ENCODE measurements around the gene CHCHD6.

CHCHD6 gene

DNA sequence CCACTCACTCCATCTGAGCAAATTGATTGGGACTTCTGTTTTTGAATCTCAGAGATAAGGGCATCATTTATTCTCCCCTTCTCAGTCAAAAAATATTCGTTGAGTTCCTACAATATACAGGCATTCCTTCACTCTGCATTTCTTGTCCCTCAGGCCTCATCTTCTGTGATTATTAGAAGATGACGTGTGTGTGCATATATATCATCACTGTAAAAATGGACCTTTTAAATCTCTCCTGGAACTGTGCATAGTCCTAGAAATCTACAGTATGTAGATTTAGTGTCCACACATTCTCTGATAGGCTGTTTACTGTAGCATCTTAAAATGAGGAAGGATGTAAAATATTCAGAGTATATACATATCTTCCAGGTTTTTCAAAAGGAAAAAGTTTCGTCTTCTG lies 235.7 kb downstream of the CHCHD6 start:
- Histone ChIP-seq H3K27ac (ENCODE audit: insufficient read depth, low read length, poor library complexity, severe bottlenecking) (no peak overlapping the region), H3K4me3 (ENCODE audit: insufficient read depth, low read depth, low read length, poor library complexity, severe bottlenecking) (no peak overlapping the region), H3K36me3 (ENCODE audit: control insufficient read depth, insufficient read depth, low read length) (no peaks in the 10 kb centered on the region), H3K4me1 (ENCODE audit: control insufficient read depth, insufficient read depth, low read length, poor library complexity, severe bottlenecking) (no peaks in the 10 kb centered on the region), H3K27me3 (replicated peaks; ENCODE audit: control insufficient read depth, insufficient read depth, low read length, poor library complexity, severe bottlenecking) (no peaks in the 10 kb centered on the region), H3K9me3 (ENCODE audit: control insufficient read depth, low read length) (no peaks in the 10 kb centered on the region)
- no peak for DNase-seq

DNA sequence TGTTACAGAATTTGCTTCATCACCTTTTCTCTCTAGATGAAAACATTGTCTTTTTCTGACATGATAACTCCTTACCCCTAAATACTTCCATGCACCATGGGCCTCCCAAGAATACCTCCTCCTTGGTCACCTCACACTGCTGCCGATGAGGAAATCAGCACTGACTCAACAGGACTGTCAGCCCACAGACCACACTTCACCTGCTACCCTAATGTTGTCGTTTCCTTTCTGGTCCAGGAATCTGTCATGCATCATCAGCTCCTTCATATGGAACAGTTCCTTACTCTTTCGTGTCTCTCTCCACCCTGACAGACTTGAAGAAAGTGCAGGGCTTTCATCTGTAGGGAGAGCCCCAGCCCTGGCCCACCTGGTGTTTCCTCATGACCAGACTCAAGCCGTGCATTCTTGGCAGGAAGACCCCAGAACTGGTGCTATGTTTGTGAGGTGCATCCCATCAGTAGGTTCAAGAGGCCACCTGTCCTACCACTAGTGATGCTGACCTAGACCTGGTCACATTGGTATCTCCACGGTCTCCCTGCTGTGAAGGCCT lies 237.8 kb downstream of the CHCHD6 start:
- Histone ChIP-seq H3K27ac (ENCODE audit: insufficient read depth, low read length, poor library complexity, severe bottlenecking) (no peak overlapping the region), H3K9me3 (ENCODE audit: control insufficient read depth, low read length) (no peaks in the 10 kb centered on the region), H3K4me3 (ENCODE audit: insufficient read depth, low read depth, low read length, poor library complexity, severe bottlenecking) (no peak overlapping the region), H3K4me1 (ENCODE audit: control insufficient read depth, insufficient read depth, low read length, poor library complexity, severe bottlenecking) (no peaks in the 10 kb centered on the region), H3K27me3 (replicated peaks; ENCODE audit: control insufficient read depth, insufficient read depth, low read length, poor library complexity, severe bottlenecking) (no peaks in the 10 kb centered on the region), H3K36me3 (ENCODE audit: control insufficient read depth, insufficient read depth, low read length) (no peaks in the 10 kb centered on the region)
- DNase-seq, result no peak

DNA sequence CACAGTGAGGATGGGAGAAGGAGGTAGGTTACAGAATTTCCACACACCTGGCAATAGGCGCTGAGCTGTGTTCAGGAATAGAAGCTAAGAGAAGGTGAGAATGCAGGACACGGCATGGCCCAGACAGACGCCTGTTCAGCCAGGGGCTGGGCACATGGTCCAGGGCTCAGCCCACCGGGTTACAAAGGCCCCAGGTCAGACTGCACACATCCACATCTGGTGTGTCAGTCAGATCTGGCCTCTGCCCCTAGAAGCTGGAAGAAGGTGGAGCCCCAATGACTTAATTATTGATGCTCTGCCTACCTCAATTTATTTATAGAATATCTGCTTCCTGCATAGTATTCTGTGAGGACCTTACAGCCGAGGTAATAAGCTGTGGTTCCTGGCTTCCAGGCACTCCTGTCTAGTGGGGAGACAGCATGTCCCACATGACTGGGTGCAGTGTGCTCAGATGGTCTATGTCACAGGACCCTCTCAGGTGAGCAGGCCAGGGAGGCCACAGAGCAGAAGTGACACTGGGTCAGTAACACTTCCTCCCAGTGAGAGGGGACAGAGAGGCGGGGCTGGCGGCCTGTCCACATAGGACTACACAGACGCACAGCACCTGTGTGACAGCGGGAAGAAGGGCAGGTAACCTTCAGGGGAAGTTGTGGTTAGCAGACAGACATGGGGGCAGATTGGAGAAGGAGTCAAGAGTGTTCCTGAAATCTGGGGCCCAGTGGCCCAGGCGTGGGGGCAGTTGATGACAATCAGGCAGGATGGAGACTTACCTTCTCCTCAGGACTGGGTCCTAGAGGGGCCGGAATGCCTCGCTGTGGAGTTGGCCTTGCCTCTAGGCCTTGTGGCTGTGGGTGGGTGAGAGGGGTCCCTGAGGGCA lies 240.3 kb downstream of the CHCHD6 start:
- Histone ChIP-seq H3K27me3 (replicated peaks; ENCODE audit: control insufficient read depth, insufficient read depth, low read length, poor library complexity, severe bottlenecking) (no peaks in the 10 kb centered on the region), H3K9me3 (ENCODE audit: control insufficient read depth, low read length) (no peaks in the 10 kb centered on the region), H3K4me1 (ENCODE audit: control insufficient read depth, insufficient read depth, low read length, poor library complexity, severe bottlenecking) (no peaks in the 10 kb centered on the region), H3K27ac (ENCODE audit: insufficient read depth, low read length, poor library complexity, severe bottlenecking) (no peak overlapping the region), H3K36me3 (ENCODE audit: control insufficient read depth, insufficient read depth, low read length) (peaks cover 4% of the 10 kb centered on the region), H3K4me3 (ENCODE audit: insufficient read depth, low read depth, low read length, poor library complexity, severe bottlenecking) (no peak overlapping the region)
- DNase-seq, result no peak

DNA sequence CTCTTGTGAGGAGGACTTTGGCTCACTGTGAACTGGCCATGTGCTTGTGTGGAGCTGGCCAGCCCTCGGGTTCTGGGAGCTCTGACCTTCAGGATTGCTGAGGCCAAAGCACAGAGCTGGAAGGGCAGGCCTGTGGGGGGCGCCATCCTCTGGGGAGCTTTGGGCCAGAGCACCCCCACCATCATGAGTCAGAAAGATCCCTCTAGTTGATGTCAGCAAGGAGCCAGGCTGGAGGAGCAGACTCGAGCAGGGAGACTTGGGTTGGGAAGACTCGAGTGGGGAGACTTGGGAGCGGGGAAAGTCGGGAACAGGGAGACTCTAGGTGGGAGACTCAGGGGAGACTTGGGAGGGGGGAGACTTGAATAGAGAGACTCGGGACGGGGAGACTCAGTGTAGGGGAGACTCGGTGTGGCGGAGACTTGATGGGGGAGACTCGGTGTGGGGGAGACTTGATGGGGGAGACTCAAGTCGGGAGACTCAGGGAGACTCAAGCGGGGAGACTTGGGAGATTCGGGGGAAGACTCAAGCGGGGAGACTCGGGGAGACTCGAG lies 241.2 kb downstream of the CHCHD6 start:
- Histone ChIP-seq H3K27ac (ENCODE audit: insufficient read depth, low read length, poor library complexity, severe bottlenecking) (no peak overlapping the region), H3K27me3 (replicated peaks; ENCODE audit: control insufficient read depth, insufficient read depth, low read length, poor library complexity, severe bottlenecking) (no peaks in the 10 kb centered on the region), H3K9me3 (ENCODE audit: control insufficient read depth, low read length) (no peaks in the 10 kb centered on the region), H3K4me1 (ENCODE audit: control insufficient read depth, insufficient read depth, low read length, poor library complexity, severe bottlenecking) (no peaks in the 10 kb centered on the region), H3K36me3 (ENCODE audit: control insufficient read depth, insufficient read depth, low read length) (peaks cover 4% of the 10 kb centered on the region), H3K4me3 (ENCODE audit: insufficient read depth, low read depth, low read length, poor library complexity, severe bottlenecking) (no peak overlapping the region)
- DNase-seq, result no peak

DNA sequence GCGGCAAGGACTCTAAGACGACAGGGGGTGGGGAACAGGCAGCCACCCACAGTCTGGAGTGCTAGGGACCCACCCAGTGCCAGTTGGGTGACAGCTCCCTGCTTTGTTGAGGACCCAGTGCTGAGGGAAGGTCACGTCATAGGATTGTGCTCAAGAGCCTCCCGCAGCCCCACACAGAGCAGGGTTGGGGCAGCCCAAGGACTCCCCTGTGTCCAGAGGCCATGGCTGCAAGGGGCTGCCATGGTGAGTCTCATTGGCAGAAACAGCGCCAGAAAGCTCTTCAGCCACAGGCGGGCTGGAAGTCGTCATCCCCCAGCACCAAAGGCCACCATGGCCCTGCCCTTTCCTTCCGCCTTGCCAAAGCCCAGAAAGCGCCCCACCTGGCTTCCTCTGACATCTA lies 241.9 kb downstream of the CHCHD6 start:
- DNase-seq, result no peak
- Histone ChIP-seq H3K27me3 (replicated peaks; ENCODE audit: control insufficient read depth, insufficient read depth, low read length, poor library complexity, severe bottlenecking) (no peaks in the 10 kb centered on the region), H3K9me3 (ENCODE audit: control insufficient read depth, low read length) (no peaks in the 10 kb centered on the region), H3K27ac (ENCODE audit: insufficient read depth, low read length, poor library complexity, severe bottlenecking) (no peak overlapping the region), H3K36me3 (ENCODE audit: control insufficient read depth, insufficient read depth, low read length) (peaks cover 4% of the 10 kb centered on the region), H3K4me1 (ENCODE audit: control insufficient read depth, insufficient read depth, low read length, poor library complexity, severe bottlenecking) (no peaks in the 10 kb centered on the region), H3K4me3 (ENCODE audit: insufficient read depth, low read depth, low read length, poor library complexity, severe bottlenecking) (no peak overlapping the region)

DNA sequence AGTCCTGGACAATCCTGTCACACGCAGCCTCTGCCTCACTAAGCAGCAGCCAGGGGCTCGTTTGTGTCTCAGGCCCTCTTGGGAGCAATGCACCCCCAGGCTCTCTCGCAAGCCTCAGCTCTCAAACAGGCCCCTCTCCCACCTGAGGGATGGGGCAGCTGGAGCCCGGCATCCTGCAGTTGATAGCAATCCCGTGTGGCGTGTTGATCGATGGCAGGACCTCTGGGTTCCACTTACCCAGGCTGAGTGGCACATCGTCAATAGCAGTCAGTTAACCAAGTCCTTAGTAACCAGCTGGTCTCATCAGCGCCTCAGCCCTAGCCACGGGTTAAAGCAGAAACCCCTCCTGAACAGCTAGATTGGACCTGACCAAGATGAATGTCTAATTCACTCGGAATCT lies 242.4 kb downstream of the CHCHD6 start:
- Histone ChIP-seq H3K4me1 (ENCODE audit: control insufficient read depth, insufficient read depth, low read length, poor library complexity, severe bottlenecking) (no peaks in the 10 kb centered on the region), H3K27me3 (replicated peaks; ENCODE audit: control insufficient read depth, insufficient read depth, low read length, poor library complexity, severe bottlenecking) (no peaks in the 10 kb centered on the region), H3K4me3 (ENCODE audit: insufficient read depth, low read depth, low read length, poor library complexity, severe bottlenecking) (no peak overlapping the region), H3K9me3 (ENCODE audit: control insufficient read depth, low read length) (no peaks in the 10 kb centered on the region), H3K27ac (ENCODE audit: insufficient read depth, low read length, poor library complexity, severe bottlenecking) (no peak overlapping the region), H3K36me3 (ENCODE audit: control insufficient read depth, insufficient read depth, low read length) (peaks cover 4% of the 10 kb centered on the region)
- DNase-seq, result no peak

DNA sequence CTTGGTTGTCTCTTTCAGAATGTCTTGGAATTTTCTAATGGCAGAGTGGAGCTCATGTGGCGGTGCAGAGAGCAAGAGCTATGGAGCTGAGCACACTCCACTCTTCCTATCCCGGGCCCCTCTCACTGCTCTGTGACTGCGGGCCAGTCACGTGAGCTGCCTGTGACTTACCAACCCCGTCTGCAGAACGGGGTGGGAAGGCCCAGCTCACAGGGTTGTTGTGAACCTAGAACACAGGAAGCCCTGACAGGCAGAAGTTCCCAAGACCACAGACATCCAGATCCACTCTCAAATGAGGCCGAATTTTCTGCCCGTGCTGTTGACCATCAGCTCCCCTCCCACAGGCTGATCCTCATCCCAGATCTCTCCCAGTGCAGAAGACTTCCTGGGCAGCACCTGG lies 243.4 kb downstream of the CHCHD6 start:
- H3K4me3 ChIP-seq (ENCODE audit: insufficient read depth, low read depth, low read length, poor library complexity, severe bottlenecking), result no peak overlapping the region
- no peak for DNase-seq
- no peak overlapping the region for H3K27ac ChIP-seq (ENCODE audit: insufficient read depth, low read length, poor library complexity, severe bottlenecking)
- peaks cover 4% of the 10 kb centered on the region for H3K36me3 ChIP-seq (ENCODE audit: control insufficient read depth, insufficient read depth, low read length)
- no peaks in the 10 kb centered on the region for H3K4me1 ChIP-seq (ENCODE audit: control insufficient read depth, insufficient read depth, low read length, poor library complexity, severe bottlenecking)
- no peaks in the 10 kb centered on the region for H3K9me3 ChIP-seq (ENCODE audit: control insufficient read depth, low read length)
- H3K27me3 ChIP-seq (replicated peaks; ENCODE audit: control insufficient read depth, insufficient read depth, low read length, poor library complexity, severe bottlenecking), result no peaks in the 10 kb centered on the region

DNA sequence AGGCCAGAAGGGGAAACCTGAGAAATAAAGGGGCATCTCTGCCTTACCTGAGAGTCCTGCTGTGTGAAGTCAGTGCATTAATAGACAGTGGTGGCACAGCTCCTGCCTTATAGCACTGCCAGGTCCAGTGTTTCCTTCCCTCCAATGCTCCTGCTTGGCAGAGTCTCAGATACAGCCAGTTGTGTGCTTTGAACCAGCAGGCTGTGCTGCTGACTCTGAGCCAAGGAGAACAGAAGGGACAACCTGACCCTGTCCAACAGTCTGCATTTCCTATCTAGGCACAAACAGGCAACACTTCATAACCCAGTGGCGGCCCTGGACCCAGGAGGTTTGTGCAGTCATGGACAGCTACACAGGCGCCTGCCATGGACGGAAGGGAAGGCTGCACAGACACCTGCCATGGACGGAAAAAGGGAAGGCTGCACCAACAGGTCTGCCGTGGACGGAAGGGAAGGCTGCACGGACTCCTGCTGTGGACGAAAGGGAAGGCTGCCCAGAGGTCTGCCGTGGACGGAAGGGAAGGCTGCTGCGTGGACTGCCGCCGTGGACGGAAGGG lies 245.0 kb downstream of the CHCHD6 start:
- DNase-seq, result no peak

DNA sequence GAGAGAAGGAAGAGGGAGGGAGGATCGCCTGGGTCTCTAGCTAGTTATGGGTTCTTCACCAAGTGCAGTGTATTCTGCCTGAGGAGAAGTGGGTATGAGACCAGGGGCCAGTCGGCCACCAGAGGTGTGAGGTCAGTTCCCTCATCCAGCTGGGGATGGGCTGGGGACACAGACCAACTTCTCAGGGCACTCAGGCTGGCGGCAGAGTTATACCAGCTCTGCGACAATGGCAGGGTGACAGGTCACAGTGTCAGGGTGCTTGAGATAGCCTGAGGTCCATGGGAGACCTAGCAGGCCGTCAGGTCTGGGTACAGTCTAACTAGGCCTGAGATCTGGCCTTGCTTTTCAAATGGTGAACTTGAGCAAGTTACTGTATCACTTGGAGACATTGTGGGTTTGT lies 247.5 kb downstream of the CHCHD6 start:
- Histone ChIP-seq H3K27ac (ENCODE audit: insufficient read depth, low read length, poor library complexity, severe bottlenecking) (no peak overlapping the region), H3K36me3 (ENCODE audit: control insufficient read depth, insufficient read depth, low read length) (peaks cover 4% of the 10 kb centered on the region), H3K9me3 (ENCODE audit: control insufficient read depth, low read length) (no peaks in the 10 kb centered on the region), H3K4me3 (ENCODE audit: insufficient read depth, low read depth, low read length, poor library complexity, severe bottlenecking) (no peak overlapping the region), H3K4me1 (ENCODE audit: control insufficient read depth, insufficient read depth, low read length, poor library complexity, severe bottlenecking) (no peaks in the 10 kb centered on the region), H3K27me3 (replicated peaks; ENCODE audit: control insufficient read depth, insufficient read depth, low read length, poor library complexity, severe bottlenecking) (no peaks in the 10 kb centered on the region)
- DNase-seq, result no peak

More for the DNA sequence above, 245.0 kb downstream of the CHCHD6 start:
- H3K9me3 ChIP-seq (ENCODE audit: control insufficient read depth, low read length), result no peaks in the 10 kb centered on the region
- no peak overlapping the region for H3K27ac ChIP-seq (ENCODE audit: insufficient read depth, low read length, poor library complexity, severe bottlenecking)
- H3K4me1 ChIP-seq (ENCODE audit: control insufficient read depth, insufficient read depth, low read length, poor library complexity, severe bottlenecking), result no peaks in the 10 kb centered on the region
- H3K36me3 ChIP-seq (ENCODE audit: control insufficient read depth, insufficient read depth, low read length), result peaks cover 4% of the 10 kb centered on the region
- no peaks in the 10 kb centered on the region for H3K27me3 ChIP-seq (replicated peaks; ENCODE audit: control insufficient read depth, insufficient read depth, low read length, poor library complexity, severe bottlenecking)
- no peak overlapping the region for H3K4me3 ChIP-seq (ENCODE audit: insufficient read depth, low read depth, low read length, poor library complexity, severe bottlenecking)

Data from effector memory CD4-positive, alpha-beta T cell (primary cell).